NCI-H82 treated with DMSO at 0.1 percent for 48 hours (cell line): Measurements from ENCODE around the gene TBC1D24.
"Not testable (repeated sequence)": the region's sequence is repeated elsewhere in the genome, so short reads cannot be mapped to it uniquely, and the experiment has no call there.

Experiments
- DNase-seq: peaks from one replicate; lab custom pipeline; 2025; ENCODE audit not compliant: unreplicated experiment; lab: John Stamatoyannopoulos, UW

TBC1D24 gene

DNA sequence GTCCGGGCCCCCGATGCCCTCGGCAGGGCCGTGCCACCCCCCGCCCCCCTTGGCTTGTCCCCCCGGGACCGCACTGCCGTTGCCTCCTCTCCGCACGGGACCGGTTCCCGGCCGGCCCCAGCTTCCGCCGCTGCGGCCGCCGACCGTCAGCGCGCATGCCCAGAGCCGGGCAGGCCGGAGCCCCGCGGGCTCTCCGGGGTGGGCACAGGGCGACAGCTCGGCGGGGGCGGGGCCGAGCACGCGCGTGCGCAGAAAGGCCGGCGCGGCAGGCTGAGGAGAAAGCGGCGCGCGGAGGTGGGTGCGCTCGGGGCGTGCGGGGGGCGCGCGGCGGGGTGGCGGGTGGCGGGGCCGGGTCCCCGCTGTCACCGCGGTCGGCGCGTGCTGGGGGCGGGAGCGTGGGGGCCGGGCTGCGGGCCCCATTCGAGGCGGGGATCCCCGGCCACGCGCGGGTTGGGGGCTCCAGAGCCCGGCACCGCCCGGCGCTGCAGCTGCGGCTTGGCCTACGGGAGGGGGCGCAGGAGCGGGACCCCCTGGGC is at the start of gene TBC1D24:
Gene TBC1D24 (plus strand): TSS at position 251 of the 536 bp plus-strand sequence. CDS start 21,022 bp downstream, outside the sequence.
- peak; percentile 34 for DNase-seq

DNA sequence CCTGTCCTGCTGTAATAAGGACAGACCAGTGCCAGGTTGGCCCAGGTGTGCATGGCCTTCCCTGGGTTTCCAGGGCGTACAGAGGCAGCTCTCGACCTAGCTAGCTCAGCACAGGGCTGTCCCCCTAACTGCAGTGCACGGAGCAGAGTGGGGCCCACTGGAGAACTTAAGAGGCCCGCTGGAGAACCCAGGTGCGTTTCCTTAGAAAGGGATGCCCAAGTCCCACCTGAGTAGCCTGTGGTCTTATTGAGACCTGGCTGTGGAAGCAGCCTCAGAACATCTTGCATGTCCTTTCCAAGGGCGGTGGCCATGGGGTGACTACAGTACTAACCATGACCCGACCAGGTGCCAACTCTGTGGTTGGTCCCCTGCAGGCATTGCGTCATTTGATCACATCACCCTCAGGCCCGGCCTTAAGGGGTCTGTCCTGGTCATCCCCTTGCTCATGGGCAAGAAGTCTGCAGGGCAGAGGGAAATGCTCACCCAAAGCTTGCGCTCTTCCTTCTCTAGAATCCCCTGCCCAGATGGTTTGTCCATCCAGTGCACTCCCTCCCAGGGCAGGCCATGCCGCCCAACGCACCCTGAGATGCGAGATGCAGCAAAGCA is 49.0 kb upstream of the TBC1D24 start:
- DNase-seq: no peak

DNA sequence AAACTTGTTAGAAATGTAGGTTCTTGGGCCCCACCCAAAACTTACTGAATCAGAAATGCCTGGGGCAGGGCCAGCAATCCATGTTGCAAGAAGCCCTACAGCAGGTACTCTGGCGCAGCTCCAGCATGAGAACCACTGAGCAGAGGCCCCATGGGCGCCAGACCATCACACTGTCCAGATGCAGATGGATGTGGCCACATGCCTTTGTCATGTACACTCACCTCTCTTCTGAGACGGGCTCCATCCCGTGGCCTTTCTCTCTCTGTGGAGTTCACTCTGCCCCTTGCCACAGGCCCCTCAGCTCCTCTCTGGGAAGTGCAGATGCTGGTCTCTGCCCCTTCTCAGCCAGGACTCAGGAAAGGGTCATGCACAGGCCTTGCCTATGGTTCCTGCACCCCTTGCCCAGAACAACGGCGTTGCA is 48.0 kb upstream of the TBC1D24 start:
- no peak for DNase-seq

GRCh38 chr16:2427526-2427925 is 47.4 kb upstream of the TBC1D24 start:
- no peak for DNase-seq

DNA sequence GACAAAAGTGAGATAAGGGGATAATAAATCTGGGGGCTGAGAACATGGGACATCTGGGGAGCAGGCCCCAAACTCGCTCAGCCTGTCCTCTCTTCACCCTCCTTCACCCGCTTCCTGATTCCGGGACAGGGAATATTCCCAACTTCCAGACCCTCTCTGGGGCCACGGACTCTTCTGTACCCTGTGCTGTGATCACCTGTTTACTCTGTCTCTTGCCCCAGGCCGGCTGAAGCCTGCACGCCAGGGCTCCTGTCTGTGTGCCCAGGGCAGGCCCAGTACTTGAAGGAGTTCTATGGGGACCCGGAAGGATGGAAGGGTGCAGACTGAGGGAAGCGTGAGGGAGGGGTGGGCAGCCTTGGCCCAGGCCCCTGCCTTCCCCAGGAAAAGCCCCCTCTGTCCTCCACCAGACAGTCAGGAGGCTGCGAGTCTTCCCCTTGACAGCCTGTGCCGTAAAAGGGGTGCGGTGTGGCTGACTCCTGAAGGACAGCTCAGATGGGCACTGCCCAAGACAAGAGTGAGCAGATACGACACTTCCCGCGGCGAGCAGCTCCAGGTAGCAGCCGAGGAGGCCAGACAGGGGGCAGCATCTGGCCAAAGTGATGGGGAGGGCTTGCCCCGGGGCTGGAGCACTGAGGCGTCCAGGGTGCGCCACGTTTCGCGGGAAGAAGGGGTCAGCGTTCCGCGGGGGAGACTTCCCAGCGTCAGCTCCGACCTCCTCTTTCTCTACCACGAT is 46.7 kb upstream of the TBC1D24 start:
- DNase-seq: no peak

- DNase-seq: no peak
These were observed 46.2 kb upstream of the TBC1D24 start for GRCh38 chr16:2428784-2429033.

DNA sequence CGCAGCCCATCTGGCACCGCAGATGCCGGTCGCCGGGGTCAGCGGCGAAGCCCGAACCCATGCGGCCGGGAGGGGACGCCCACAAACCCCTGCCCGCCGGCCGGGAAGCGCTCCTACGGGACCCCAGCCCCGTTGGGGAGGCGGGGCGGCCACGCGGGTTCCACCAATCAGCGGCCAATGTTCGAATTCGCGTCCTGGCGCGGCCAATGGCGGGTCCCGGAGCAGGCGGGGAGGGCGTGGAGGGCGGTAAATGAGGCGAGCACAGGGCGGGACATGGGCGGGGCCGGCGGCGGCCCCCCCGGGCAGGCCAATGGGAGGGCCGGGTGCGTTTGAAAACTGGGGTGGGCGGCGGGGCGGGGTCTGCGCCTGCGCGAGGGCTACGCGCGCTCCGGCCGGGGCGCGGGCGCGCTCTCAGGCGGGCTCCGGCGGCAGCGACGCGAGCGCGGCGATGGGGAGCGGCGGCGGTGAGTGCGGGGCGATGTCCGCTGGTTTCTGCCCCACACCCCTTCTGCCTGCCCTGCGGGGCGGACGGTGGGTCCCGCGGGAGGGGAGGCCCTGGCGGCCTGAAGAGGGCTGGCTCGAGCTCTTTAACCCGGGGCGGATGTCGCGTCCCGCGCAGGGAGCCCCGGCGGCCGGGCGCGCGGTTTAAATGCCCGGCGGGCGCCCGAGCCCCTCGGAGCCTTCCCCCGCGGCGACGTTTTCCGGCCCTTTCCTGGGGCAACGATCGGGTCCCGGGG is 45.7 kb upstream of the TBC1D24 start, which contains the start of gene CCNF:
Gene CCNF (plus strand): TSS at position 414 of the 737 bp plus-strand sequence. CDS start 35 bp downstream, at position 449.
- peak; percentile 92 for DNase-seq

DNA sequence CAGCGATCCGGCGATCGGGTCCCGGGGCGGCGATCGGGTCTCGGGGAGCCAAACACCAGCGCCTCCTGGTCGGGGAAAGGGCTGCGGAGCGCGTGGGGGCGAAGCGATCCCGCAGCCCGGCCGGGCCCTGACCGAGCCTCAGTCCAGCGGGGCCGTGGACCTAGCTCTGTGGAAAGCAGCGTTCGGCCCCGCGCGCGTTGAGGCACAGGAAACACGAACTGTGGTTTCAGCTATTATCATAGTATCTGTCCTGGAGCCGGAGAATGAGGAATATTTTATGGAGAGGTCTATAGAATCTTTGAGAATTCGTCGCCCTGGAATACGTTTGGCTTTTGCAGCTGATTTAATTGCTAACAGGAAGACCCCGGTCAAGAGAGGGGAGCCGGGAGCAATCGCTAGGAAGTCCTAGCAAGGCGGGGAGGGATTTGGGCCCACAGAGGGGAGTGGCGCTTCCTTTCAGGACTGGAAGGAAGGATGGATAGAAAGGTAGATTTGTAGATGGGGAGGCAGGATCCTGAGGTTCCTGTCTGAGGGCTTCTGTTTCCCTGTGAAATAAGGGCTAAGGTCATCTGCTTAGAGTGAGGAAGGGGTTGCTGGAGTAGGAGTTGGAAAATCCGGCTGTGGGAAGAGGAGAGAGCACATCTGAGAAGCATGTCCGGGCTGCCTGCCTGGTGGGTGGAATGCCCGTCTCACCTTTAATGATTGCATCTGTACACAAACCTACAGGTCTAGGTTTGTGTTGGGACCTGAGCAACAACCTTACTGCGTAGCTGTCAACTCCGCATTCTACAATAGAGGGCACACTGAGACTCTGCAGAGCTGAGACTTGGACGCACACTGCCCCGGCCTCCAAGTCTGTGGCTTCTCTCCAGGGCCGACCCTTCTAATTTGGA is 44.9 kb upstream of the TBC1D24 start:
- no peak for DNase-seq

DNA sequence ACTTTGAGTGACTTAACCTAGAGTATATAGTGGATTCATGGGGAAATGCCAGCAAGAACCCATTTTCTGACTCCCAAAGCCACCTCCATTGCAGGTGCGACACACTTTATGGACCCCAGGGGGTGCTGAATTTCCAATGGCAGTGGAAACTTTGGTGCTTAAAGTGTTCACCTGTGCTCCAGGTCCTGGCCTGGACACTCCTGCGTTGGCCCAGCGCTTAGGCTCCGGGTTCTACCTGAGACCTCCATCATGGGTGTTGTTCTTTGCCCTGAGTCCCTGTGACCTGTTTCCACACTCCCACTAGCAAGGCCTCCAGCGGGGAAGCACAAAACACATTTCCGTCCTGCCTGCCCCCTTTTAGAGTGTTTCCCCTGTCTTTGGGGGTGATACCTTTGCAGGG is 42.6 kb upstream of the TBC1D24 start:
- DNase-seq: no peak

GRCh38 chr16:2432801-2433505 is 42.0 kb upstream of the TBC1D24 start:
- DNase-seq: no peak

DNA sequence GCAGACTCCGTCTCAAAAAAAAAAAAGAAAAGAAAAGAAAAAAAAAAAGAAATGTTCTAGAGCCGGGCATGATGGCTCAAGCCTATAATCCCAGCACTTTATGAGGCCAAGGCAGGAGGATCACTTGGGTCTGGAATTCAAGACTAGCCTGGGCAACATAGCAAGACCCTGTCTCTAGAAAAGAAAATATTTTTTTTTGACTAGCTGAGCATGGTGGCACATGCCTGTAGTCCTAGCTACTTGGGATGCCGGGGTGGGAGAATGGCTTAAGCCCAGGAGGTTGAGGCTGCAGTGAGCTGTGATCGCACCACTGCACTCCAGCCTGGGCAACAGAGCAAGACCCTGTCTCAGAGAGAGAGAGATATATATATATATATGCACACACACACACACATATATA is 39.7 kb upstream of the TBC1D24 start:
- DNase-seq: not testable (repeated sequence)

- no peak for DNase-seq
These were observed 38.8 kb upstream of the TBC1D24 start for GRCh38 chr16:2436110-2436509.

GRCh38 chr16:2437032-2437790 is 37.7 kb upstream of the TBC1D24 start:
- DNase-seq: no peak

DNA sequence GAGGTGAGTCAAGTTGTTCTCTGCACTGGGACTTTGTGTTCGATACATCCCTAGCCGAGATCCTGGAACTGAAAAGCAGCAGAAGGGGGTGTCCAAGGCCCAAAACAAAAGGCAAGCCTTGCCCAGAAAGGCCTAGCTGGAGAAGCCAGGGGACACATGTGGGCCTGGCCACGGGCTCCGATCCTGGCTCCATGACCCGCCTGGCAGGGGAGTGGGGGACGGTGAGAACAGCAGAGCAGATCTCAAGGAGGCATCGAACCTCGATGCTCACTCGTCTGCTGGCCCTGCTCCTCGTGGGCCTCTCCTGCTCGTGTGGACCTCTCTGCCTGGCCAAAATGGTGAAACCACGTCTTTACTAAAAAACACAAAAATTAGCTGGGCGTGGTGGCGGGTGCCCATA is 36.8 kb upstream of the TBC1D24 start:
- DNase-seq: no peak

DNA sequence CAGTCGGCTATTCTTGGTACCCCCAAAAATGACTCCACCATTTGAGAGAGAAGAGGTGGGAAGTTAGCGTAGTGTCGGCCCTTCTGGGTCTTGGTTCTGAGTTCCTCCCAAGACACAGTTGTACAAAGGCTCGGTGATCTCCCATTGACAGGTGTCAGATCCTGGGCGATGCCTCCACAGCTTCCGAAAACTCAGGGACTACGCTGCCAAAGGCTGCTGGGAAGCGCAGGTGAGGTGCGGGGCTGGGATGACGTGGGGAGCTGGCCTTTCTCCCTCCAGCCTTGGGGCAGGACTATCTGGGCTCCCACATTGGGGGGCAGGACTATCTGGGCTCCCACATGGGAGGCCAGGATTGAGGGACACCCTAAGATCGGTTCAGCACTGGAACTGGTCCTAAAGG is 35.3 kb upstream of the TBC1D24 start:
- DNase-seq: no peak

DNA sequence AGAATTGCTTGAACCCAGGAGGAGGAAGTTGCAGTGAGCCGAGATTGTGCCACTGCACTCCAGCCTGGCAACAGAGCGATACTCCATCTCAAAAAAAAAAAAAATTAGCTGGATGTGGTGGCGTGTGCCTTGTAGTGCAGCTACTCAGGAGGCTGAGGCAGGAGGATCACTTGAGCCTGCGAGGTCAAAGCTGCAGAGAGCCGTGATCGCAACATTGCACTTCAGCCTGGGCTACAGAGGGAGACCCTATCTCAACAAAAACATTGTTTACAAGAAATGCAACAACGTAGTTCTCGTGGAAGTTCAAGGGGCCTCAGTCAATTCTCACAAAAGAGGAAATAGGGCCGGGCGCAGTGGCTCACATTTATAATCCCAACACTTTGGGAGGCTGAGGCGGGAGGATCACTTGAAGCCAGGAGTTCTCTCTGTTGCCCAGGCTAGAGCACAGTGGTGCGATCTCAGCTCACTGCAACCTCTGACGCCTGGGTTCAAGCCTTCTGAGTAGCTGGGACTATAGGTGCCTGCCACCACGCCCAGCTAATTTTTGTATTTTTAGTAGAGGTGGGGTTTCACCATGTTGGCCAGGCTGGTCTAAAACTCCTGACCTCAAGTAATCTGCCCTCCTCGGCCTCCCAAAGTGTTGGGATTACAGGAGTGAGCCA is 33.7 kb upstream of the TBC1D24 start:
- DNase-seq: not testable (repeated sequence)

GRCh38 chr16:2443555-2443954 is 31.4 kb upstream of the TBC1D24 start:
- DNase-seq: no peak

DNA sequence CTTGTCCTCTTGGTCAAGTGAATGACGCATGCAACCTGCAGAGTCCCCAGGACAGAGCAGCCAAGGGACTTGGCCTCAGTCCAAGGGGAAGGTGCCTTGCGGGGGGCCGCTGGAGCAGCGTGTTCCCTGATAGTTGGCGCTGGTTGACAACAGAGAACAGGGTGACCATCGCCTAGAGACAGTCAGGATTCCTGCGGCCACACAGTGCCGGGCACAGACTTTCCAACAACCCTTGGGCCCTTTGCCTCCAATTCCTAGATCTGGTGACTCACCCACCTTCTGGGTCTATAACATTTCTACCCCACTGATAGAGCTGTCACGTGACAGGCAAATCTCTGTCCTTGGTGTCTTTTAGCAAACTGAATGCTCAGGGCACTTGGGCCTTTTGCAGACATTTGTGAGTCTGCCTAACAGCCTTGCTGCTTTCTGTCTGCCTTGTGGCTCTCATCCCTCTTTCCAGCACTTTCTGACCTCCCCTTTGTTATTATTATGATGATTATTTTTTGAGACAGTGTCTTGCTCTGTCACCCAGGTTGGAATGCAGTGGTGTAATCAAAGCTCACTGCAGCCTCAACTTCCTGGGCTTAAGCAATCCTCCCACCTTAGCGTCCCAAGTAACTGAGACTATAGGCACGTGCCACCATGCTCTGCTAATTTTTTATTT is 26.9 kb upstream of the TBC1D24 start:
- DNase-seq: no peak

DNA sequence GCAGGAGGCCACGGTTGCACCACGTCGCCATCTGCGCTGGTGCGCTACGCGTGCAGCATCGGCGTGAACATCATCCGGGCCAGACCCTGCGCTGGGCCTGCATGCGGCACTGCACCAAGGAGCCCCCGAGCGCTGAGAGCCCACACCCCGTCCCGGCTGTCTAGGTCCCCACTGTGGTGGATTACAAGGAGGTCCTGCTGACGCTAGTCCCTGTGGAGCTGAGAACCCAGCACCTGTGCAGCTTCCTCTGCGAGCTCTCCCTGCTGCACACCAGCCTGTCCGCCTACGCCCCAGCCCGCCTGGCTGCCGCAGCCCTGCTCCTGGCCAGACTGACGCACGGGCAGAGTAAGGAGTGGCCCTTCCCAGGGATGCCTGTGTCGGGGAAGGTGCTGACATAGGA is 25.8 kb upstream of the TBC1D24 start:
- DNase-seq: no peak
